ENCODE measurements around the gene ZNF618.

- TF ChIP-seq CTCF (IDR thresholded peaks at IDR 0.05) = no peak
- no peak for TF ChIP-seq POLR2A (IDR thresholded peaks at IDR 0.05)
Observed at GRCh38 chr9:113940077-113940476, 64.0 kb downstream of the ZNF618 start.

All from vagina (tissue), 2 donors.